ENCODE measurements around the gene PRAF2. TPM values are rescaled to one million over a fixed set of nuclear protein-coding genes. Genes with fewer than 3 reads are reported as not detected.

The PRAF2 gene
- total RNA-seq, 1 donor from 2014 or later, result 17.3 TPM

DNA sequence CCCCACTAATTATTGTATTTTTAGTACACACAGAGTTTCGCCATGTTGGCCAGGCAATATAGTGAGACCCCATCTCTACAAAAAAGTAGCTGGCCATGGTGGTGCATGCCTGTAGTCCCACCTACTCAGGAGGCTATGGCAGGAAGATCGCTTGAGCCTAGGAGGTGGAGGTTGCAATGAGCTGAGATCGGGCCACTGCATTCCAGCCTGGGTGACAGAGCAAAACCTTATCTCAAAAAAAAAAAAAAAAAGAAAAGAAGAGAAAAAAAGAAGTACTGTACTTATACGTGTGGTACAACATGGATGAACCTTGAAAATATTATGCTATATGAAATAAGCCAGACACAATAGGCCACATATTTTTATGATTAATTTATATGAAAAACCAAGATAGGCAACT, 15.8 kb upstream of the PRAF2 start:
- ATAC-seq (no peak), DNase-seq (no peak)
- TF ChIP-seq, protein P1, sequence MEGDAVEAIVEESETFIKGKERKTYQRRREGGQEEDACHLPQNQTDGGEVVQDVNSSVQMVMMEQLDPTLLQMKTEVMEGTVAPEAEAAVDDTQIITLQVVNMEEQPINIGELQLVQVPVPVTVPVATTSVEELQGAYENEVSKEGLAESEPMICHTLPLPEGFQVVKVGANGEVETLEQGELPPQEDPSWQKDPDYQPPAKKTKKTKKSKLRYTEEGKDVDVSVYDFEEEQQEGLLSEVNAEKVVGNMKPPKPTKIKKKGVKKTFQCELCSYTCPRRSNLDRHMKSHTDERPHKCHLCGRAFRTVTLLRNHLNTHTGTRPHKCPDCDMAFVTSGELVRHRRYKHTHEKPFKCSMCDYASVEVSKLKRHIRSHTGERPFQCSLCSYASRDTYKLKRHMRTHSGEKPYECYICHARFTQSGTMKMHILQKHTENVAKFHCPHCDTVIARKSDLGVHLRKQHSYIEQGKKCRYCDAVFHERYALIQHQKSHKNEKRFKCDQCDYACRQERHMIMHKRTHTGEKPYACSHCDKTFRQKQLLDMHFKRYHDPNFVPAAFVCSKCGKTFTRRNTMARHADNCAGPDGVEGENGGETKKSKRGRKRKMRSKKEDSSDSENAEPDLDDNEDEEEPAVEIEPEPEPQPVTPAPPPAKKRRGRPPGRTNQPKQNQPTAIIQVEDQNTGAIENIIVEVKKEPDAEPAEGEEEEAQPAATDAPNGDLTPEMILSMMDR (IDR thresholded peaks at IDR 0.05), result no peak
- H3K27me3 ChIP-seq, result no peaks in the 10 kb centered on the region
- H3K4me3 ChIP-seq, result no peak overlapping the region
- intact Hi-C loops (cut with DNase I), result no loop called here
- H3K27ac ChIP-seq, result no peak overlapping the region
- H3K36me3 ChIP-seq, result no peaks in the 10 kb centered on the region
- no peaks in the 10 kb centered on the region for H3K4me1 ChIP-seq
- no peaks in the 10 kb centered on the region for H3K9me3 ChIP-seq

DNA sequence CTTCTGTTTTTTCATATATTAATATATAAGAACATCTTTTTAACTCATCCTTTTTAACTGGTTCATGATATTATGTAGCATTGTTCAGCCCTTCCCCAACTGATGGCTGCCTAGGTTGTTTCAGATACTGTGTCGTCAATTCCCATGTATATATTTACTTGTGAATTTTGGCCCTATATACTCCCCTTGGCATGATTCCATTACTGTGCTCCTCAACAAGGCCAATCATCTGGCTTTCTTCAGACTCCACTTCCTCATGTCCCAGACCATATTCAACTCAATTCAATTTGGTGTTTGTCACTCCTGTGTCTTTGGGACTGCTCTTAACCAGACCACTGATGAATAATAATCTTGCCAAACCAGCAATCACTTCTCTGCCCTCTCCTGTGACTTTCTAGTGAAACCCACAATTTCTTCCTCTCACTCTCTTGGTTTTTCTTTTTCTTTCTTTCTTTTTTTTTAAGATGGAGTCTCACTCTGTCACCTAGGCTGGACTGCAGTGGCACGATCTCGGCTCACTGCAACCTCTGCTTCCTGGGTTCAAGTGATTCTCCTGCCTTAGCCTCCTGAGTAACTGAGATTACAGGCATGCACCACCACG, 8.6 kb upstream of the PRAF2 start:
- no peak overlapping the region for H3K4me3 ChIP-seq
- no peak for ATAC-seq
- no peaks in the 10 kb centered on the region for H3K27me3 ChIP-seq
- H3K27ac ChIP-seq, result no peak overlapping the region
- TF ChIP-seq, protein P1 (IDR thresholded peaks at IDR 0.05), result no peak
- H3K9me3 ChIP-seq, result no peaks in the 10 kb centered on the region
- H3K4me1 ChIP-seq, result peaks cover 4% of the 10 kb centered on the region
- intact Hi-C loops (cut with DNase I), result no loop called here
- no peaks in the 10 kb centered on the region for H3K36me3 ChIP-seq
- DNase-seq, result no peak

DNA sequence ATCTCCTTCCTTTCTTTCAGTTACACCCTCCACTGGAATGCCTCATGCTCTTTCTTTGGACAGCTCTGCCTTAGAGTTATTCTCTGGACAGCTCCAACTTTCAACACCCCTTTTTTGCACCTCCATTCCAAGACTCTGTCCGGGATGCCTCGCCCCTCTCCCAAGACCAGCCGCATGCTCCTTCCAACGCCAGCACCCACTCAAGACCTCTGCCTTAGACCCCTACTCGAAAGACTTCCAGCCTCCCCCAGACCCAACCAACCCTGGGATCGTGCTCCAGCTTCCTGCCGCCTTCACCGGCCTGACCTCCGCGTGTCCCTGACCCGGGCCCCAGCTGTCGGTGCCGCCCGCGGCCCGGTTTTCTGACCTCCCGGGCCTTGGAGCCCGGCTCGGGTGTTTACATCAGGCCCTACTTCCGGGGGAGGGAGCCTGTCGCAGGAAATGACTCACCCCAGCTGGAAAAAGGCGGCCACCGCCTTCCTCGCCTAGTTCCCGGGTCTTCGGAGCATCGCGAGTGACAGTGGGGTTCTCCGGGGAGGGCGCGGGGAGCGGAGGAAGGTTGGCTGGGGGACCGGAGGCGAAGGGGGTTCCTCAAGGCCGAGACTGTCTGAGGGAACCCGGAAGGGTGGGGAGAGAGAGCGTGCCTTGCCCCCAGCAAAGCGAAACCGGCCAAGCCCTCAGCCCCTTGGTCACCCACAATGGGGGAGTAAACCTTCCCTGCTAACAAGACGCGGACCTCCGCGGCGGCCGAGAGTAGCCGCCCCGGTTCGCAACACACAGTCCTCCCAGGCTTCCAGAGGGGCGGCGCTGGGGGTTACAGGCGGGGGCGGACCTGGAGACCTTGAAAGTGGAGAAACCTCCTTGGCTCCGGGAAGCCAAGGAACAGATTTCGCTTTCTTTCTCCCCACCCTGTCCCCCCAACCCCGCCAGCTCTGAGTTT, 6.0 kb upstream of the PRAF2 start, which contains the start of gene WDR45:
TSS of gene WDR45 (minus strand) at position 399 of the 940 bp plus-strand sequence. CDS start 1,792 bp downstream, outside the sequence.
- TF ChIP-seq, protein P1 (IDR thresholded peaks at IDR 0.05), result no peak
- no peaks in the 10 kb centered on the region for H3K9me3 ChIP-seq
- ATAC-seq, result peak; percentile 95
- peak within 1 kb of the TSS; percentile 67 for H3K4me3 ChIP-seq
- no peaks in the 10 kb centered on the region for H3K27me3 ChIP-seq
- H3K36me3 ChIP-seq, result peaks cover 4% of the 10 kb centered on the region
- intact Hi-C loops (cut with DNase I), result no loop called here
- H3K27ac ChIP-seq, result peak within 1 kb of the TSS; percentile 93
- peaks cover 4% of the 10 kb centered on the region for H3K4me1 ChIP-seq
- DNase-seq, result peak; percentile 86

DNA sequence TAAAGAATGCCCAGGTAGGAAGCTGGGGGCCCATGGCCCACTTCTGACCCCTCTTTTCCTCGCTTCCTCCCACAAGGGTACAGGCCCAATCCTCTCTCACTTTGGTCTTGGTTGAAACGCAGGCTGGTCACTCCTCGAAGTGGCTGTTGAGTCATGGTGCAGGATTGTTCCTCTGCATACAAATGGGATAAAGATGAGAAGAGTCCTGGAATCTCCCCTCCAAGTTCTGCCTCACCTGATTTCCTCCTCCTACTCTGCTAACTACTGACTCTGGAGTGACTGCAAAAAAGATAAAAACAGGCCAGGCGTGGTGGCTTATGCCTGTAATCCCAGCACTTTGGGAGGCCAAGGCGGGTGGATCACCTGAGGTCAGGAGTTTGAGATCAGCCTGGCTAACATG, 4.1 kb upstream of the PRAF2 start:
- no peak for DNase-seq
- TF ChIP-seq, protein P1 (IDR thresholded peaks at IDR 0.05), result no peak
- Histone ChIP-seq H3K27ac (no peak overlapping the region), H3K9me3 (no peaks in the 10 kb centered on the region), H3K4me3 (no peak overlapping the region), H3K27me3 (no peaks in the 10 kb centered on the region), H3K4me1 (peaks cover 4% of the 10 kb centered on the region), H3K36me3 (peaks cover 4% of the 10 kb centered on the region)
- intact Hi-C loops (cut with DNase I), result no loop called here
- no peak for ATAC-seq

DNA sequence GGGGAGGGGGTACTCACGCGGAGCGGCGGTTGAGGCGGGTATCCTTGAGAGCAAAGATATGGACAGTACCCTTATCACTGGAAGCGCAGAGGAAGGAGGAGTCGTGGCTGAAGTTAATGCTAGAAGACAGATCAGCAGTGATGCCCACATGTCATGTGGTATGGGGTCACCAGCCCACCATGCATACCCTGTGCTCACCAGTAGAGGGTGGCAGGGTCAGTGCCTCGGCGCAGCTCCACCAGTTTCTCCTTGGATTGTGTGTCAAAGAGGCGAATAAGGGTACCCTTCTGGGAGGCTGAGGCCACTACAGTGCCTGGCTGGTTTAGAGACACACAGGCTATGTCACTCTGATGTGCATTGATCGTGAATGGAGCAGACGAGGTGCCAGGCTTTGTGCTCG, 1.5 kb upstream of the PRAF2 start:
- H3K4me1 ChIP-seq, result peaks cover 4% of the 10 kb centered on the region
- no peak overlapping the region for H3K4me3 ChIP-seq
- H3K27ac ChIP-seq, result no peak overlapping the region
- H3K9me3 ChIP-seq, result no peaks in the 10 kb centered on the region
- peaks cover 4% of the 10 kb centered on the region for H3K36me3 ChIP-seq
- intact Hi-C loops (cut with DNase I), result no loop called here
- H3K27me3 ChIP-seq, result no peaks in the 10 kb centered on the region
- TF ChIP-seq, protein P1 (IDR thresholded peaks at IDR 0.05), result no peak
- ATAC-seq (no peak), DNase-seq (no peak)

Measured in upper lobe of right lung (tissue), 1 donor.